ENCODE data around the gene ITGAX.
"Not testable (repeated sequence)": the region's sequence is repeated elsewhere in the genome, so short reads cannot be mapped to it uniquely, and the experiment has no call there.

ITGAX gene

GRCh38 chr16:31354394-31355291 is at the start of gene ITGAX:
Gene ITGAX, plus strand, starts transcription at chr16:31355176. Its CDS starts 79 bp downstream, at chr16:31355255.
- DNase-seq (ENCODE audit: low read depth), result peak; percentile 48

GRCh38 chr16:31305219-31305618 is 49.8 kb upstream of the ITGAX start:
- no peak for DNase-seq (ENCODE audit: low read depth)

- not testable (repeated sequence) for DNase-seq (ENCODE audit: low read depth)
Observed at GRCh38 chr16:31308381-31308780, 46.6 kb upstream of the ITGAX start.

GRCh38 chr16:31322500-31322899 is 32.5 kb upstream of the ITGAX start:
- DNase-seq (ENCODE audit: low read depth), result no peak

GRCh38 chr16:31323959-31324629 is 30.9 kb upstream of the ITGAX start:
- no peak for DNase-seq (ENCODE audit: low read depth)

- no peak for DNase-seq (ENCODE audit: low read depth)
Observed at GRCh38 chr16:31325171-31325570, 29.8 kb upstream of the ITGAX start.

GRCh38 chr16:31327646-31328225 is 27.2 kb upstream of the ITGAX start:
- no peak for DNase-seq (ENCODE audit: low read depth)

- no peak for DNase-seq (ENCODE audit: low read depth)
Observed at GRCh38 chr16:31328322-31329052, 26.5 kb upstream of the ITGAX start.

GRCh38 chr16:31329671-31330552 is 25.1 kb upstream of the ITGAX start:
- no peak for DNase-seq (ENCODE audit: low read depth)

GRCh38 chr16:31330553-31330890 is 24.5 kb upstream of the ITGAX start:
- DNase-seq (ENCODE audit: low read depth), result no peak

- DNase-seq (ENCODE audit: low read depth), result no peak
Observed at GRCh38 chr16:31331141-31331764, 23.7 kb upstream of the ITGAX start.

- no peak for DNase-seq (ENCODE audit: low read depth)
Observed at GRCh38 chr16:31331807-31332301, 23.1 kb upstream of the ITGAX start.

- no peak for DNase-seq (ENCODE audit: low read depth)
Observed at GRCh38 chr16:31332544-31332943, 22.4 kb upstream of the ITGAX start.

GRCh38 chr16:31333686-31334649 is 21.0 kb upstream of the ITGAX start:
- no peak for DNase-seq (ENCODE audit: low read depth)

- DNase-seq (ENCODE audit: low read depth), result no peak
Observed at GRCh38 chr16:31334934-31335333, 20.0 kb upstream of the ITGAX start.

GRCh38 chr16:31335431-31335830 is 19.5 kb upstream of the ITGAX start:
- no peak for DNase-seq (ENCODE audit: low read depth)

- not testable (repeated sequence) for DNase-seq (ENCODE audit: low read depth)
Observed at GRCh38 chr16:31338166-31338685, 16.8 kb upstream of the ITGAX start.

GRCh38 chr16:31344712-31345111 is 10.3 kb upstream of the ITGAX start:
- no peak for DNase-seq (ENCODE audit: low read depth)

GRCh38 chr16:31347445-31347844 is 7.5 kb upstream of the ITGAX start:
- no peak for DNase-seq (ENCODE audit: low read depth)

All from activated T-cell treated with anti-CD3 and anti-CD28 coated beads for 24 hours (primary cell).